GM23248 (cell line): ENCODE results near the gene PCCA. TPM values are rescaled to one million over a fixed set of nuclear protein-coding genes. Genes with fewer than 3 reads are reported as not detected.
"Not testable (repeated sequence)": the region's sequence is repeated elsewhere in the genome, so short reads cannot be mapped to it uniquely, and the experiment has no call there.

Source experiments
- DNase-seq: peaks from one replicate; pipeline ENCODE4 v3.0.0-alpha.2; 2015
- H2AFZ ChIP-seq: fragments of 200-600 bp; sonication (generic); 2 replicates; pipeline ENCODE4 v1.6.1; 2016; ENCODE audit warnings: antibody characterized with exemption
- H3F3A ChIP-seq: fragments of 200-600 bp; sonication (generic); 2 replicates; pipeline ENCODE4 v1.6.1; 2016; ENCODE audit warnings: mild to moderate bottlenecking, antibody characterized with exemption, mixed run types; ENCODE audit not compliant: insufficient read depth
- H3K27ac ChIP-seq: fragments of 200-600 bp; sonication (generic); 2 replicates; pipeline ENCODE4 v1.5.1; 2016; ENCODE audit warnings: mild to moderate bottlenecking
- H3K27me3 ChIP-seq: fragments of 200-600 bp; sonication (generic); replicated peaks from 2 replicates; pipeline ENCODE4 v1.6.1; 2016; ENCODE audit warnings: mild to moderate bottlenecking; ENCODE audit not compliant: insufficient read depth
- H3K36me3 ChIP-seq: fragments of 200-600 bp; sonication (generic); 2 replicates; pipeline ENCODE4 v1.6.1; 2016; ENCODE audit warnings: low read depth, mild to moderate bottlenecking
- H3K4me1 ChIP-seq: fragments of 200-600 bp; sonication (generic); 2 replicates; pipeline ENCODE4 v1.6.1; 2016; ENCODE audit warnings: mild to moderate bottlenecking; ENCODE audit not compliant: insufficient read depth
- H3K4me2 ChIP-seq: fragments of 200-600 bp; sonication (generic); one replicate; pipeline ENCODE4 v1.6.1; 2016; ENCODE audit warnings: mild to moderate bottlenecking; ENCODE audit not compliant: unreplicated experiment
- H3K4me3 ChIP-seq: fragments of 200-600 bp; sonication (generic); 2 replicates; pipeline ENCODE4 v1.5.1; 2016; ENCODE audit warnings: mild to moderate bottlenecking
- H3K79me2 ChIP-seq: fragments of 200-600 bp; sonication (generic); 2 replicates; pipeline ENCODE4 v1.6.1; 2016; ENCODE audit warnings: mild to moderate bottlenecking; ENCODE audit not compliant: insufficient read depth
- H3K9ac ChIP-seq: fragments of 200-600 bp; sonication (generic); 2 replicates; pipeline ENCODE4 v1.6.1; 2016; ENCODE audit warnings: mild to moderate bottlenecking
- H3K9me2 ChIP-seq: fragments of 200-600 bp; sonication (generic); 2 replicates; pipeline ENCODE4 v1.6.1; 2016; ENCODE audit warnings: mixed run types, mild to moderate bottlenecking, moderate library complexity; ENCODE audit not compliant: insufficient read depth
- H3K9me3 ChIP-seq: fragments of 200-600 bp; sonication (generic); one replicate; pipeline ENCODE4 v1.6.1; 2017; ENCODE audit warnings: low read depth
- H4K20me1 ChIP-seq: fragments of 200-600 bp; sonication (generic); 2 replicates; pipeline ENCODE4 v1.6.0; 2016; ENCODE audit not compliant: insufficient read depth
- EZH2 ChIP-seq: fragments of 200-600 bp; sonication (generic); IDR thresholded peaks from 2 replicates; pipeline ENCODE4 v1.6.1; 2018; ENCODE audit warnings: antibody characterized with exemption, mild to moderate bottlenecking; ENCODE audit not compliant: insufficient read depth, poor library complexity, severe bottlenecking
- EZH2phosphoT487 ChIP-seq: fragments of 200-600 bp; sonication (generic); IDR thresholded peaks from 2 replicates; pipeline ENCODE4 v1.6.1; 2018; ENCODE audit warnings: antibody characterized with exemption, moderate library complexity, mild to moderate bottlenecking, low read depth; ENCODE audit not compliant: insufficient read depth
- WGBS, 2 experiments: methylation state at CpG; one replicate each; pipeline ENCODE4 v1.1.6; 2015 to 2017; ENCODE audit warnings: low lambda C conversion rate in 2 of 2, low coverage in 1 of 2; ENCODE audit errors: missing lambda C conversion rate in 2 of 2; 5-methylcytosine and 5-hydroxymethylcytosine counted together
- in situ Hi-C: fragments of 300-500 bp; cut with MboI; formaldehyde crosslinking; loops from 2 replicates; pipeline ENCODE4 v1.15.0; 2020
- polyA plus RNA-seq: library from polyadenylated mRNA; unstranded; fragments of >200 nt; fragmentation: Nextera tagmentation; extraction: Ambion mirVana; gene quantifications from 2 replicates; pipeline ENCODE4 v1.2.1, GENCODE V29; 2016
- total RNA-seq: library from RNA; depleted of rRNA; stranded (reverse); fragments of >200 nt; shearing (Covaris generic); gene quantifications from 2 replicates; pipeline ENCODE4 v1.2.3, GENCODE V29; 2014

Gene PCCA
- total and polyA plus RNA-seq, 2 experiments from 2014 or later = 9.1 to 9.6 TPM

GRCh38 chr13:100378533-100378932 is 289.6 kb downstream of the PCCA start:
- Histone ChIP-seq H3K9me3 (no peaks in the 10 kb centered on the region), H4K20me1 (no peaks in the 10 kb centered on the region), H3K27me3 (no peaks in the 10 kb centered on the region), H3K4me3 (no peak overlapping the region), H3K9ac (no peak overlapping the region), H3K4me1 (peaks cover 9% of the 10 kb centered on the region), H3K36me3 (0 out of 2 replicates have a peak, but pooled peaks cover 5% of the 10 kb centered on the region), H3F3A (no peaks in the 10 kb centered on the region), H3K79me2 (no peaks in the 10 kb centered on the region), H3K27ac (no peak overlapping the region), H3K9me2 (no peaks in the 10 kb centered on the region), H2AFZ (no peak overlapping the region), H3K4me2 (no peak overlapping the region)
- TF ChIP-seq EZH2 (no peak), EZH2phosphoT487 (no peak)
- DNase-seq = no peak
- in situ Hi-C loops = no loop called here

DNA sequence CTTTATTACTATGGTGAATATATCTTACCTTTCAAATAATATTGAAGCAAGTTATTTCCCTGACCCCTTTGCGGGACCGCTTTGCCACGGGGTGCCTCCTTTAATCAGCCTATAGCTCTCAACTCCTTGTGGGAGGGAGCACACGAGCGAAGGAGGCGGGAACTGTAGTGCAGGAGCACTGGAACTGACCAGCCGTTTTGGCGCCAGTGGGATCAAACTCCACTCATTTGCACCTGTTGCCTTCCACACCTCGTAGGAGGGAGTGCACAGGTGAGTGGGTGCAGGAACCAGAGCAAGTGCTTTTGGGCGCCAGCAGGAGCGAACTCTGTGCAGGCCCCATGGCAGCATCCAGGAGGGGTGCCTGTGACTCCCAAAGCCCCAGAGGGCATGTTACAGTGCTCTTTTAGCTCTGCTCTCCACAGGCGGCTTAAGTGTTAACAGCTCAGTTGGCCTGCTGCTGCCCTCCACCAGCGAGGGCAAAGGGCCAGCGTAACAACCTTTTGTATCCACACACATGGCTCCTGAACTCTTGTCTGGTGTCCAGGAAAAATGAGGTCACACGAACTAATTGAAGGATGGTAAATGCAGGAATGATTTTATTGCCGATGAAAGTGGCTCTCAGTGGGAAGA is 292.8 kb downstream of the PCCA start:
- no peaks in the 10 kb centered on the region for H3K27me3 ChIP-seq
- DNase-seq = no peak
- H3K27ac ChIP-seq = no peak overlapping the region
- no peaks in the 10 kb centered on the region for H3K9me2 ChIP-seq
- no peaks in the 10 kb centered on the region for H3K79me2 ChIP-seq
- H3F3A ChIP-seq = no peaks in the 10 kb centered on the region
- H3K36me3 ChIP-seq = 0 out of 2 replicates have a peak, but pooled peaks cover 5% of the 10 kb centered on the region
- 93% methylated on average over 16 of the region's 16 CpGs for WGBS, 2 experiments
- no peak overlapping the region for H3K4me2 ChIP-seq
- no peaks in the 10 kb centered on the region for H3K9me3 ChIP-seq
- H3K9ac ChIP-seq = no peak overlapping the region
- no peaks in the 10 kb centered on the region for H4K20me1 ChIP-seq
- TF ChIP-seq EZH2 (no peak), EZH2phosphoT487 (no peak)
- H3K4me3 ChIP-seq = no peak overlapping the region
- no peak overlapping the region for H2AFZ ChIP-seq
- peaks cover 9% of the 10 kb centered on the region for H3K4me1 ChIP-seq
- in situ Hi-C loops = no loop called here

DNA sequence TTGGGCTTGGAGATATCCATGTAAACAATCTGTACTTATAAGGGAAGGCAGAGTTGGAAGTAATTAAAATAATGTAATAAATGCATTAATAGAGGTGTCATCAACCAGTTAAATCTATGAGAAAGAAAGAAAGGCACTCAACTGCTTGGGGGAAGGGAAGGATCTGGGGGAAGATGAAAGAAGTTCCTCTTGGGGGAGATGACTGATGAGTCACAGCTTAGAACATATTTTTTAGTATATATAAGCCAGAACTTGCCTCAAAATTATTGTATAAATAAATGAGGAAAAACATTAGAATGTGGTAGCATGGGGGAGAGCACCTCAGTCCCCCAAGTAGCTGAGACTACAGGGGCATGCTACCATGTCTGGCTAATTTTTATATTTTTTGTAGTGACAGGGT is 293.9 kb downstream of the PCCA start:
- Histone ChIP-seq H3K9me2 (no peaks in the 10 kb centered on the region), H3K9ac (no peak overlapping the region), H2AFZ (no peak overlapping the region), H4K20me1 (no peaks in the 10 kb centered on the region), H3K4me2 (peak overlapping the region; percentile 51), H3K27me3 (no peaks in the 10 kb centered on the region), H3K79me2 (no peaks in the 10 kb centered on the region), H3K36me3 (0 out of 2 replicates have a peak, but pooled peaks cover 5% of the 10 kb centered on the region), H3K4me3 (no peak overlapping the region), H3F3A (no peaks in the 10 kb centered on the region), H3K9me3 (no peaks in the 10 kb centered on the region), H3K27ac (no peak overlapping the region), H3K4me1 (peaks cover 9% of the 10 kb centered on the region)
- in situ Hi-C loops = no loop called here
- DNase-seq = peak; percentile 46
- TF ChIP-seq EZH2phosphoT487 = no peak
- TF ChIP-seq EZH2 = no peak

DNA sequence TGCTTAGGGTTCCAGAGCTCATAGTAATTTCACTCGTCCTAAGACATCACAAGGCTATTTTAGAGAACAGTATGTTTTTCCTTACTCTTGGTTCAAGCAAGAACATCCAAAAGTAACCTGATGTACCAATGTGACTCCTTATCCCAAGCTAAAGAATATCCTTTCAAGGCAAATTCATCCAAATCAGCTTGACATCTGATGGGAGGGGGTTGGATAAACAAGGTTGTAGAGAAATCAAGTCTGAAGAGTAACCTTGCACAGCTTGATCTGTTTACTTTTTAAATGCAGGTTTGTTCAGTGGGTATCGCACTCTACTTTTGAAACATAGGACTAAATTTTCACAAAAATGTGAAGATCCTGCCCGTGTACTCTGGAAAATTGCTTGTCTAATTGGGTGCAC is 298.5 kb downstream of the PCCA start:
- Histone ChIP-seq H3K4me2 (no peak overlapping the region), H3K79me2 (no peaks in the 10 kb centered on the region), H3K4me1 (peaks cover 19% of the 10 kb centered on the region), H3K9ac (no peak overlapping the region), H3K9me2 (no peaks in the 10 kb centered on the region), H2AFZ (no peak overlapping the region), H3K27ac (no peak overlapping the region), H3K9me3 (no peaks in the 10 kb centered on the region), H4K20me1 (no peaks in the 10 kb centered on the region), H3K4me3 (no peak overlapping the region), H3K36me3 (no peaks in the 10 kb centered on the region), H3K27me3 (no peaks in the 10 kb centered on the region), H3F3A (peaks cover 14% of the 10 kb centered on the region)
- DNase-seq = no peak
- 77 to 79% methylated on average over 3 of the region's 3 CpGs for WGBS, 2 experiments
- TF ChIP-seq EZH2phosphoT487 (no peak), EZH2 (no peak)
- in situ Hi-C loops = no loop called here

DNA sequence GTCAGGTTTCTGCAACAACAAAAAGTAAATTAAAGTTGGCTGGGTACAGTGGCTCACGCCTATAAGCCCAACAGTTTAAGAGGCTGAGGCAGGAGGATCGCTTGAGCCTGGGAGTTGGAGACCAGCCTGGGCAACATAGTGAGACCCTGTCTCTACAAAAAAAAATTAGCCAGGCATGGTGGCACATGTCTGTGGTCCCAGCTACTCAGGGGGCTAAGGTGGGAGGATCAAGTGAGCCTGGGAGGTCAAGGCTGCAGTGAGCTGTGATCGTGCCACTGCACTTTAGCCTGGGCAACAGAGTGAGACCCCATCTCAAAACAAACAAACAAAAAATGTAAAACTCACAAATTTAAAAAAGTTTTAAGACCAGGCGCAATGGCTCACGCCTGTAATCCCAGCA is 299.3 kb downstream of the PCCA start:
- H3K27ac ChIP-seq, H3K9ac ChIP-seq, H3K9me3 ChIP-seq, H3K27me3 ChIP-seq, H3K4me3 ChIP-seq, H3K36me3 ChIP-seq, H3K4me2 ChIP-seq, H3K79me2 ChIP-seq, in situ Hi-C loops, H4K20me1 ChIP-seq, H3K9me2 ChIP-seq, H2AFZ ChIP-seq, DNase-seq: not testable (repeated sequence)
- Histone ChIP-seq H3F3A (peaks cover 19% of the 10 kb centered on the region), H3K4me1 (peaks cover 14% of the 10 kb centered on the region)
- 97 to 100% methylated on average over 5 of the region's 5 CpGs for WGBS, 2 experiments
